ENCODE results near the gene SORCS2. TPM values are rescaled to one million over a fixed set of nuclear protein-coding genes. Genes with fewer than 3 reads are reported as not detected.

SORCS2 gene
- total RNA-seq, 1 donor from 2014 or later: 10.9 TPM

GRCh38 chr4:7553280-7553679, 360.9 kb downstream of the SORCS2 start:
- TF ChIP-seq CTCF (IDR thresholded peaks at IDR 0.05): no peak
- Mint-ChIP-seq H3K27ac (ENCODE audit: unreplicated experiment) (no peak overlapping the region), H3K27me3 (ENCODE audit: low read depth) (peaks cover 9% of the 10 kb centered on the region)

GRCh38 chr4:7554905-7555304, 362.6 kb downstream of the SORCS2 start:
- H3K9me3 Mint-ChIP-seq (ENCODE audit: low read depth): peaks cover 34% of the 10 kb centered on the region
- H3K27ac Mint-ChIP-seq (ENCODE audit: unreplicated experiment): no peak overlapping the region

More at GRCh38 chr4:7553280-7553679, 360.9 kb downstream of the SORCS2 start:
- Mint-ChIP-seq H3K9me3 (ENCODE audit: low read depth) (peaks cover 34% of the 10 kb centered on the region), H3K4me1 (ENCODE audit: low read depth) (peaks cover 8% of the 10 kb centered on the region), H3K36me3 (ENCODE audit: low read depth) (peaks cover 10% of the 10 kb centered on the region), H3K4me3 (ENCODE audit: unreplicated experiment) (no peak overlapping the region)
- DNase-seq (ENCODE audit: low spot score): peak; percentile 22

GRCh38 chr4:7556558-7556957, 364.2 kb downstream of the SORCS2 start:
- H3K36me3 Mint-ChIP-seq (ENCODE audit: low read depth): peaks cover 8% of the 10 kb centered on the region
- H3K4me1 Mint-ChIP-seq (ENCODE audit: low read depth): peaks cover 8% of the 10 kb centered on the region
- no peak for TF ChIP-seq CTCF (IDR thresholded peaks at IDR 0.05)
- no peak for DNase-seq (ENCODE audit: low spot score)
- no peak overlapping the region for H3K27ac Mint-ChIP-seq (ENCODE audit: unreplicated experiment)
- H3K9me3 Mint-ChIP-seq (ENCODE audit: low read depth): peaks cover 29% of the 10 kb centered on the region
- H3K27me3 Mint-ChIP-seq (ENCODE audit: low read depth): peaks cover 4% of the 10 kb centered on the region
- no peak overlapping the region for H3K4me3 Mint-ChIP-seq (ENCODE audit: unreplicated experiment)

More at GRCh38 chr4:7554905-7555304, 362.6 kb downstream of the SORCS2 start:
- Mint-ChIP-seq H3K4me1 (ENCODE audit: low read depth) (peaks cover 8% of the 10 kb centered on the region), H3K27me3 (ENCODE audit: low read depth) (peaks cover 7% of the 10 kb centered on the region), H3K4me3 (ENCODE audit: unreplicated experiment) (no peak overlapping the region), H3K36me3 (ENCODE audit: low read depth) (peaks cover 10% of the 10 kb centered on the region)
- TF ChIP-seq CTCF (IDR thresholded peaks at IDR 0.05): no peak
- DNase-seq (ENCODE audit: low spot score): peak; percentile 32

GRCh38 chr4:7557456-7557855, 365.1 kb downstream of the SORCS2 start:
- peak overlapping the region; percentile 78 for H3K27ac Mint-ChIP-seq (ENCODE audit: unreplicated experiment)
- peaks cover 29% of the 10 kb centered on the region for H3K9me3 Mint-ChIP-seq (ENCODE audit: low read depth)
- H3K36me3 Mint-ChIP-seq (ENCODE audit: low read depth): peaks cover 8% of the 10 kb centered on the region
- TF ChIP-seq CTCF (IDR thresholded peaks at IDR 0.05): no peak
- H3K27me3 Mint-ChIP-seq (ENCODE audit: low read depth): peaks cover 4% of the 10 kb centered on the region
- H3K4me1 Mint-ChIP-seq (ENCODE audit: low read depth): peaks cover 8% of the 10 kb centered on the region
- no peak overlapping the region for H3K4me3 Mint-ChIP-seq (ENCODE audit: unreplicated experiment)
- DNase-seq (ENCODE audit: low spot score): no peak

GRCh38 chr4:7558436-7558835, 366.1 kb downstream of the SORCS2 start:
- peaks cover 19% of the 10 kb centered on the region for H3K9me3 Mint-ChIP-seq (ENCODE audit: low read depth)
- H3K4me1 Mint-ChIP-seq (ENCODE audit: low read depth): peaks cover 8% of the 10 kb centered on the region
- H3K4me3 Mint-ChIP-seq (ENCODE audit: unreplicated experiment): no peak overlapping the region
- DNase-seq (ENCODE audit: low spot score): peak; percentile 75
- no peak for TF ChIP-seq CTCF (IDR thresholded peaks at IDR 0.05)
- H3K36me3 Mint-ChIP-seq (ENCODE audit: low read depth): peaks cover 2% of the 10 kb centered on the region
- H3K27ac Mint-ChIP-seq (ENCODE audit: unreplicated experiment): no peak overlapping the region
- peaks cover 4% of the 10 kb centered on the region for H3K27me3 Mint-ChIP-seq (ENCODE audit: low read depth)

Data from chondrocyte (in vitro differentiated cells).